RWPE1 (cell line): ENCODE results near the gene RBM33.

Source experiments
- CTCF ChIA-PET: fragments of 350-600 bp; sonication (Branson Sonifier 250); formaldehyde crosslinking; extraction: SDS; loops from one replicate; lab custom pipeline; 2021; lab: Yijun Ruan, JAX
- POLR2A ChIA-PET: fragments of 400-600 bp; formaldehyde crosslinking; extraction: SDS; loops from one replicate; lab custom pipeline; 2020; ENCODE audit warnings: antibody characterized with exemption; ENCODE audit not compliant: low non-redundant PET; lab: Yijun Ruan, JAX
- DNase-seq: peaks from one replicate; pipeline ENCODE4 v3.0.0; 2012; ENCODE audit warnings: low spot score
- H3K27ac ChIP-seq: fragments of 450-650 bp; 2 replicates; pipeline ENCODE4 v1.5.1; 2017
- CTCF ChIP-seq: fragments of 450-650 bp; conservative IDR thresholded peaks from 2 replicates; pipeline ENCODE4 v1.5.1; 2017; ENCODE audit warnings: low read depth, mild to moderate bottlenecking

RBM33 gene

GRCh38 chr7:155792315-155792960 is 148.0 kb downstream of the RBM33 start:
- H3K27ac ChIP-seq = no peak overlapping the region

GRCh38 chr7:155792999-155793560 is 148.6 kb downstream of the RBM33 start:
- POLR2A ChIA-PET = no interaction called here
- CTCF ChIA-PET = no interaction called here
- no peak overlapping the region for H3K27ac ChIP-seq
- no peak for DNase-seq
- no peak for TF ChIP-seq CTCF

More at GRCh38 chr7:155792315-155792960, 148.0 kb downstream of the RBM33 start:
- POLR2A ChIA-PET = no interaction called here
- DNase-seq = no peak
- TF ChIP-seq CTCF = no peak
- CTCF ChIA-PET = no interaction called here

- no peak overlapping the region for H3K27ac ChIP-seq
- TF ChIP-seq CTCF = no peak
- CTCF ChIA-PET = interaction anchor here (0.6 kb wide), 1 partner anchor 433 kb away, joined by 6 read pairs; no protein-coding TSS in a partner anchor
- DNase-seq = no peak
- POLR2A ChIA-PET = no interaction called here
Measured at GRCh38 chr7:155793720-155794119, 149.3 kb downstream of the RBM33 start.

GRCh38 chr7:155794196-155794595 is 149.7 kb downstream of the RBM33 start:
- no peak overlapping the region for H3K27ac ChIP-seq
- ChIA-PET POLR2A (no interaction called here), CTCF (interaction anchor here (0.6 kb wide), 1 partner anchor 432 kb away, joined by 6 read pairs; no protein-coding TSS in a partner anchor)
- TF ChIP-seq CTCF = no peak
- DNase-seq = no peak

GRCh38 chr7:155795401-155795800 is 150.9 kb downstream of the RBM33 start:
- POLR2A ChIA-PET = no interaction called here

GRCh38 chr7:155795951-155796350 is 151.5 kb downstream of the RBM33 start:
- ChIA-PET POLR2A (no interaction called here), CTCF (no interaction called here)
- no peak for TF ChIP-seq CTCF
- no peak overlapping the region for H3K27ac ChIP-seq
- no peak for DNase-seq

More at GRCh38 chr7:155795401-155795800, 150.9 kb downstream of the RBM33 start:
- no peak overlapping the region for H3K27ac ChIP-seq
- DNase-seq = no peak
- no peak for TF ChIP-seq CTCF
- CTCF ChIA-PET = no interaction called here
